GM23338 (cell line): ENCODE measurements around the gene APC2. TPM values are rescaled to one million over a fixed set of nuclear protein-coding genes. Genes with fewer than 3 reads are reported as not detected.
A peak's percentile ranks its signal among the peaks of the same experiment; 100 is the strongest.

ENCODE experiments used
- ATAC-seq: fragments of 200-7000 bp; cut with Tn5 transposase; 3 replicates; pipeline ENCODE4 v1.9.1; 2020
- DNase-seq: peaks from one replicate; pipeline ENCODE4 v3.0.0-alpha.2; 2015; ENCODE audit warnings: low spot score
- H2AFZ ChIP-seq: fragments of 200-600 bp; sonication (generic); 2 replicates; pipeline ENCODE4 v1.8.0; 2016; ENCODE audit warnings: antibody characterized with exemption, mild to moderate bottlenecking, moderate library complexity
- H3F3A ChIP-seq: fragments of 200-600 bp; sonication (generic); replicated peaks from 2 replicates; pipeline ENCODE4 v1.8.0; 2017; ENCODE audit warnings: antibody characterized with exemption, mixed run types, low read depth
- H3K27ac ChIP-seq: fragments of 200-600 bp; sonication (generic); 2 replicates; pipeline ENCODE4 v1.6.1; 2016; ENCODE audit warnings: low read depth
- H3K27me3 ChIP-seq: fragments of 200-600 bp; sonication (generic); 2 replicates; pipeline ENCODE4 v1.8.0; 2016; ENCODE audit warnings: mild to moderate bottlenecking, mixed run types, moderate library complexity; ENCODE audit not compliant: insufficient read depth
- H3K36me3 ChIP-seq: fragments of 200-600 bp; sonication (generic); 2 replicates; pipeline ENCODE4 v1.8.0; 2016; ENCODE audit warnings: mild to moderate bottlenecking; ENCODE audit not compliant: insufficient read depth
- H3K4me1 ChIP-seq: fragments of 200-600 bp; sonication (generic); 2 replicates; pipeline ENCODE4 v1.8.0; 2016; ENCODE audit warnings: mild to moderate bottlenecking, moderate library complexity; ENCODE audit not compliant: insufficient read depth
- H3K4me2 ChIP-seq: fragments of 200-600 bp; sonication (generic); 2 replicates; pipeline ENCODE4 v1.7.1; 2017; ENCODE audit warnings: mixed run types
- H3K4me3 ChIP-seq: fragments of 200-600 bp; sonication (generic); 2 replicates; pipeline ENCODE4 v1.6.1; 2016; ENCODE audit warnings: mixed run types
- H3K79me2 ChIP-seq: fragments of 200-600 bp; sonication (generic); replicated peaks from 2 replicates; pipeline ENCODE4 v1.8.0; 2017; ENCODE audit warnings: mild to moderate bottlenecking; ENCODE audit not compliant: insufficient read depth
- H3K9me2 ChIP-seq: fragments of 200-600 bp; sonication (generic); 2 replicates; pipeline ENCODE4 v1.8.0; 2017; ENCODE audit not compliant: insufficient read depth
- H4K20me1 ChIP-seq: fragments of 200-600 bp; sonication (generic); replicated peaks from 2 replicates; pipeline ENCODE4 v1.8.0; 2017; ENCODE audit warnings: mild to moderate bottlenecking; ENCODE audit not compliant: insufficient read depth
- H3K27ac Mint-ChIP-seq: 2 replicates; pipeline ENCODE4 v1.8.0; 2020; ENCODE audit warnings: inconsistent platforms, mild to moderate bottlenecking, moderate library complexity, mixed read lengths
- H3K27me3 Mint-ChIP-seq: 3 replicates; pipeline ENCODE4 v1.8.0; 2022; ENCODE audit warnings: low read depth, mild to moderate bottlenecking, moderate library complexity, mixed read lengths, inconsistent platforms; ENCODE audit not compliant: insufficient read depth, poor library complexity
- H3K36me3 Mint-ChIP-seq: 3 replicates; pipeline ENCODE4 v1.8.0; 2021; ENCODE audit warnings: low read depth, mild to moderate bottlenecking, inconsistent platforms, moderate library complexity, mixed read lengths
- H3K4me1 Mint-ChIP-seq: 3 replicates; pipeline ENCODE4 v1.8.0; 2020; ENCODE audit warnings: mild to moderate bottlenecking, inconsistent platforms, mixed read lengths
- H3K4me3 Mint-ChIP-seq: 3 replicates; pipeline ENCODE4 v1.8.0; 2021; ENCODE audit warnings: moderate library complexity, mild to moderate bottlenecking, inconsistent platforms, mixed read lengths
- H3K9me3 Mint-ChIP-seq: 3 replicates; pipeline ENCODE4 v1.8.0; 2020; ENCODE audit warnings: moderate library complexity, mild to moderate bottlenecking, inconsistent platforms, mixed read lengths
- CREB1 ChIP-seq: fragments of 250-450 bp; sonication (Bioruptor Pico); IDR thresholded peaks from 2 replicates; pipeline ENCODE4 v1.5.0; 2020; ENCODE audit warnings: low read depth, mild to moderate bottlenecking, moderate library complexity
- ETS1 ChIP-seq: IDR thresholded peaks from 2 replicates; pipeline ENCODE4 v1.6.1; 2016; ENCODE audit warnings: antibody characterized with exemption
- EZH2 ChIP-seq: fragments of 200-600 bp; sonication (generic); IDR thresholded peaks from one replicate; pipeline ENCODE4 v1.8.0; 2017; ENCODE audit warnings: antibody characterized with exemption, mild to moderate bottlenecking, low read depth; ENCODE audit not compliant: unreplicated experiment
- JUNB ChIP-seq: IDR thresholded peaks from one replicate; pipeline ENCODE4 v1.6.1; 2016; ENCODE audit warnings: antibody characterized with exemption; ENCODE audit not compliant: unreplicated experiment
- NANOG ChIP-seq: IDR thresholded peaks from 2 replicates; pipeline ENCODE4 v1.6.1; 2016; ENCODE audit warnings: antibody characterized with exemption, borderline replicate concordance
- POLR2AphosphoS5 ChIP-seq: IDR thresholded peaks from 2 replicates; pipeline ENCODE4 v1.6.1; 2016; ENCODE audit warnings: antibody characterized with exemption, low read depth
- STAT1 ChIP-seq: IDR thresholded peaks from one replicate; pipeline ENCODE4 v1.6.1; 2016; ENCODE audit warnings: antibody characterized with exemption; ENCODE audit not compliant: unreplicated experiment
- ZNF114 ChIP-seq: fragments of 250-450 bp; sonication (Bioruptor Pico); IDR thresholded peaks from 2 replicates; pipeline ENCODE4 v1.5.0; 2020; ENCODE audit warnings: mild to moderate bottlenecking, moderate library complexity
- ZNF462 ChIP-seq: fragments of 250-450 bp; sonication (Bioruptor Pico); IDR thresholded peaks from 2 replicates; pipeline ENCODE4 v1.5.0; 2020; ENCODE audit warnings: mild to moderate bottlenecking, moderate library complexity
- polyA plus RNA-seq: library from polyadenylated mRNA; unstranded; fragments of >200 nt; fragmentation: Nextera tagmentation; extraction: Ambion mirVana; gene quantifications from 2 replicates; pipeline ENCODE4 v1.2.1, GENCODE V29; 2016
- total RNA-seq: library from RNA; depleted of rRNA; stranded (reverse); fragments of >200 nt; shearing (Covaris generic); gene quantifications from 2 replicates; pipeline ENCODE4 v1.2.3, GENCODE V29; 2014

The APC2 gene
- total and polyA plus RNA-seq, 2 experiments from 2014 or later, result 1.4 to 18.3 TPM

- Histone ChIP-seq H3F3A (peaks cover 12% of the 10 kb centered on the region; the same call in 1 of the 2 replicates), H3K4me2 (no peak overlapping the region), H3K27ac (no peak overlapping the region), H3K27me3 (peaks cover 18% of the 10 kb centered on the region), H4K20me1 (no peaks in the 10 kb centered on the region), H3K4me1 (0 out of 2 replicates have a peak, but pooled peaks cover 5% of the 10 kb centered on the region), H3K4me3 (no peak overlapping the region), H3K9me2 (no peaks in the 10 kb centered on the region), H3K79me2 (no peaks in the 10 kb centered on the region), H3K36me3 (no peaks in the 10 kb centered on the region), H2AFZ (no peak overlapping the region)
- DNase-seq, result no peak
- no peaks in the 10 kb centered on the region; the same call in 2 of the 3 replicates for H3K36me3 Mint-ChIP-seq
- peaks cover 2% of the 10 kb centered on the region for H3K4me1 Mint-ChIP-seq
- TF ChIP-seq JUNB (no peak), POLR2AphosphoS5 (no peak)
- H3K27ac Mint-ChIP-seq, result no peak overlapping the region
- H3K27me3 Mint-ChIP-seq, result peaks cover 35% of the 10 kb centered on the region
- no peak overlapping the region for H3K4me3 Mint-ChIP-seq
- no peak for ATAC-seq
- peaks cover 20% of the 10 kb centered on the region for H3K9me3 Mint-ChIP-seq
Observed at GRCh38 chr19:1505012-1505411, 55.1 kb downstream of the APC2 start.

- Histone ChIP-seq H3K36me3 (no peaks in the 10 kb centered on the region), H2AFZ (no peak overlapping the region), H4K20me1 (no peaks in the 10 kb centered on the region), H3K27me3 (peaks cover 18% of the 10 kb centered on the region), H3K4me1 (0 out of 2 replicates have a peak, but pooled peaks cover 5% of the 10 kb centered on the region), H3F3A (peaks cover 9% of the 10 kb centered on the region; the same call in 1 of the 2 replicates), H3K4me3 (no peak overlapping the region), H3K27ac (no peak overlapping the region), H3K4me2 (no peak overlapping the region), H3K79me2 (no peaks in the 10 kb centered on the region), H3K9me2 (no peaks in the 10 kb centered on the region)
- ATAC-seq (no peak), DNase-seq (no peak)
- Mint-ChIP-seq H3K4me3 (peak overlapping the region; percentile 28; the same call in 1 of the 3 replicates), H3K4me1 (peaks cover 2% of the 10 kb centered on the region), H3K27ac (no peak overlapping the region), H3K36me3 (no peaks in the 10 kb centered on the region), H3K27me3 (peaks cover 36% of the 10 kb centered on the region), H3K9me3 (peaks cover 12% of the 10 kb centered on the region; the same call in 2 of the 3 replicates)
- TF ChIP-seq JUNB (no peak), STAT1 (no peak), ETS1 (no peak), EZH2 (no peak), NANOG (no peak), POLR2AphosphoS5 (no peak), ZNF462 (CRISPR knock-in tag) (no peak), CREB1 (CRISPR knock-in tag) (no peak), ZNF114 (CRISPR knock-in tag) (no peak)
Observed at GRCh38 chr19:1505991-1506881, 56.3 kb downstream of the APC2 start.
